Measurements from ENCODE around the gene COA1. TPM values are rescaled to one million over a fixed set of nuclear protein-coding genes. Genes with fewer than 3 reads are reported as not detected.
A peak's percentile ranks its signal among the peaks of the same experiment; 100 is the strongest.

The COA1 gene
- total RNA-seq, 2 donors from 2014 or later = 36.8 to 52.4 TPM

DNA sequence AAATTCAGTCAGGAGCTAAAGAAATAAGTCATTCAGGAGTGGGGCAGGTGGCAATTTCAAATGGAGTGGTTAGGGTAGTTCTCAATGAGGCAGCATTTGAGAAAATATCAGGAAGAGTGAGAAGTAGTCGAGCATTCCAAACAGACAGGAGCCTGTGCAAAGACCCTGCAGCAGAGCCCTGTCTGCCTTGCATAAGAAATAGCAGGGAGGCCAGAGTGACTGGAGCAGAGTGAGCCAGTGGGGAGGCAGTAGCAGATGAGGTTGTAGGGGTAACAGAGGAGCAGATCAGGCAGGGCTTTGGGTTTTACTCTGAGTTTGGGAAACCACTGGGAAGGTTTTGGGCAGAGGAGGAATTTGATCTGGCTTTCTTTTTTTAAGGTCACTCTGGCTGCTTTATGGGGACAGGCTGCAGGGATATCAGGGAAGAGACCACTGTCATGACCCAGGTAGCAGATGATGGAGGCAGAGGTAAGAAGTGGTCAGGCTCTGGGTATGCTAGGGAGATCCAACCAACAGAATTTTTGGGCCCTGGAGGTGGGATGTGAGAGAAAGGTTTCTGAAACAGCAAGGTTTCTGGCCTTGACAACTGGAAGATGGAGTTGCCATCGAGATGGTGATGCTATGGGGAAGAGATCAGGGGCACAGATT lies 27.9 kb upstream of the COA1 start:
- H3K4me1 ChIP-seq = peaks cover 12% of the 10 kb centered on the region
- H3K27me3 ChIP-seq = no peaks in the 10 kb centered on the region
- DNase-seq (no peak), ATAC-seq (no peak)
- no peak for TF ChIP-seq CTCF (IDR thresholded peaks at IDR 0.05)
- TF ChIP-seq POLR2A (IDR thresholded peaks at IDR 0.05) = no peak
- no peak overlapping the region for H3K27ac ChIP-seq
- no peaks in the 10 kb centered on the region for H3K36me3 ChIP-seq (replicated peaks in 1 of 2; ENCODE audit: insufficient read depth in 1 of 2, low read depth in 2 of 2)
- intact Hi-C loops (cut with DNase I) = no loop called here
- H3K4me3 ChIP-seq = no peak overlapping the region
- 88 to 90% methylated on average over 2 of the region's 2 CpGs for WGBS, 2 donors
- H3K9me3 ChIP-seq = no peaks in the 10 kb centered on the region

GRCh38 chr7:43756368-43757072 lies 27.2 kb upstream of the COA1 start:
- 56 to 87% methylated on average over 1 of the region's 1 CpG for WGBS, 2 donors
- Histone ChIP-seq H3K4me1 (peaks cover 12% of the 10 kb centered on the region), H3K9me3 (no peaks in the 10 kb centered on the region), H3K36me3 (replicated peaks in 1 of 2; ENCODE audit: insufficient read depth in 1 of 2, low read depth in 2 of 2) (no peaks in the 10 kb centered on the region), H3K27ac (no peak overlapping the region), H3K27me3 (no peaks in the 10 kb centered on the region), H3K4me3 (no peak overlapping the region)
- DNase-seq = peak in 1 of 4 donors; percentile 43
- intact Hi-C loops (cut with DNase I) = no loop called here
- no peak for TF ChIP-seq CTCF (IDR thresholded peaks at IDR 0.05)
- no peak for TF ChIP-seq POLR2A (IDR thresholded peaks at IDR 0.05)
- ATAC-seq = no peak

DNA sequence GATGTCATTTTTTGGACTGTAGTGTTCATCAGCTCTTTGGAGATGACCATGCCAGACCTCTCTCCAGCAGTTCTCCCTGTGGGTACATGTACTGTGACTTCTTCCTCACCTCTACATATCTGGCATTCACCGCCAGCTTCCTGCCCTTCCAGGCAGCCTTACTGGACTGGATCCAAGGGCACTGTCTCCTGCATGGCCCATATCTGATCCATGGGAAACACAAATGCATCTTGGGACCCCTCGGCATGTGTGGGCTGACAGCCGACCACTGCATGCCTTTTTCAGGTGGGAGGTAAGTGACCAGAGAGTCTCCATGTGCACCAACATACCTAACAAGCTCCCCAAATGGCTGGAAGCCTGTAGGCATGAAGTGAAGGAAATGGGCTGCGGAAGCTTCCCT lies 25.3 kb upstream of the COA1 start:
- WGBS, 2 donors = 78% methylated on average over 4 of the region's 4 CpGs
- no peak for DNase-seq
- no peak for TF ChIP-seq CTCF (IDR thresholded peaks at IDR 0.05)
- TF ChIP-seq POLR2A (IDR thresholded peaks at IDR 0.05) = no peak
- intact Hi-C loops (cut with DNase I) = no loop called here
- Histone ChIP-seq H3K4me3 (no peak overlapping the region), H3K27ac (no peak overlapping the region), H3K9me3 (no peaks in the 10 kb centered on the region), H3K36me3 (replicated peaks in 1 of 2; ENCODE audit: insufficient read depth in 1 of 2, low read depth in 2 of 2) (no peaks in the 10 kb centered on the region), H3K27me3 (no peaks in the 10 kb centered on the region), H3K4me1 (peaks cover 11% of the 10 kb centered on the region)
- no peak for ATAC-seq

DNA sequence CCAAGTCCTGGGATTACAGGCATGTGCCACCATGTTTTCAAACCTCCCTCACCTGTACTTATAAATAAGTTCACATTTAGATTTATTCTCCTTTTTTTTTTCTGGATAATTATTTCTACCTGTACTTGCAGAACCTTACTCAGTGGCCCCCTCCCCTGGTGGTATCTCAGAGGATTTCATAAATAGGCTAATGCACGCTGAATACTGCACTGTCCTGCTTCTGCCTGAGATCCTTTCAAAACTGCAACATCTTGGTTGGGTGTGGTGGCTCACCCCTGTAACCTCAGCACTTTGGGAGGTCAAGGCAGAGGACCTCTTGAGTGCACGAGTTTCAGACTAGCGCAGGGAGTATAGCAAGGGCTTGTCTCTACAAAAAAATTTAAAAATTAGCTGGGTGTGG lies 24.5 kb upstream of the COA1 start:
- peaks cover 6% of the 10 kb centered on the region for H3K4me1 ChIP-seq
- ATAC-seq = no peak
- H3K36me3 ChIP-seq (replicated peaks in 1 of 2; ENCODE audit: insufficient read depth in 1 of 2, low read depth in 2 of 2) = no peaks in the 10 kb centered on the region
- no peak for TF ChIP-seq POLR2A (IDR thresholded peaks at IDR 0.05)
- TF ChIP-seq CTCF (IDR thresholded peaks at IDR 0.05) = no peak
- H3K9me3 ChIP-seq = no peaks in the 10 kb centered on the region
- no peak for DNase-seq
- intact Hi-C loops (cut with DNase I) = no loop called here
- 75 to 87% methylated on average over 3 of the region's 3 CpGs for WGBS, 2 donors
- H3K27me3 ChIP-seq = no peaks in the 10 kb centered on the region
- H3K27ac ChIP-seq = no peak overlapping the region
- H3K4me3 ChIP-seq = no peak overlapping the region
